Heart left ventricle (tissue), 13 donors: ENCODE data around the gene AKAP7.

Source experiments
- CTCF ChIP-seq, 12 donors: fragments of 200-600 bp; sonication (generic) in 4 of 12; IDR thresholded peaks; one replicate each; pipeline versions ENCODE4 v1.5.0 to v1.8.0; 2018 to 2022; ENCODE audit warnings: antibody characterized with exemption in 12 of 12, mild to moderate bottlenecking in 5 of 12
- POLR2A ChIP-seq, 2 donors: fragments of 450-650 bp; IDR thresholded peaks; one replicate each; pipeline ENCODE4 v1.6.1; 2017; ENCODE audit warnings: antibody characterized with exemption in 2 of 2, mild to moderate bottlenecking in 2 of 2, moderate library complexity in 2 of 2
- donor health status: ischemic (EF 13 %, LVEDD 7.1; RV severe dilation, severe dysfunction).
- donor health status: DM: no; HTN: yes; CAD: no.
- donor health status: DM: no; HTN: no; CAD: no.
- donor health status: ischemic (EF 25% LVEDD 6.9; RV normal size, moderate dysfunction).
- donor health status: ischemic (EF 25% LVEDD 5.7; RV mildly dilated, moderate dysfunction).
- donor health status: ischemic (EF 35%, LVEDD 5.7; RV mildly dilated, moderate dysfunction).
- donor health status: nonischemic (EF 11% LVEDD 7.7; RV severe dilation, severe dysfunction).
- donor health status: DM: yes; HTN: yes; CAD: no.
- donor health status: PGD.
- donor health status: ischemic (EF 29% LVEDD 5.4; RV normal size, mild dysfunction).
- donor health status: nonischemic (EF 23%, LVEDD 6.1; RV moderate dilation, normal function).

GRCh38 chr6:131122516-131122915 lies 12.8 kb upstream of the AKAP7 start:
- TF ChIP-seq CTCF (IDR thresholded peaks at IDR 0.05): no peak
- TF ChIP-seq POLR2A (IDR thresholded peaks at IDR 0.05): no peak
